ENCODE measurements around the gene AHCY.
"Not testable (repeated sequence)": the region's sequence is repeated elsewhere in the genome, so short reads cannot be mapped to it uniquely, and the experiment has no call there.

The AHCY gene
- total RNA-seq = 12.0 to 125 (median 28.8) reads per million in 9 experiments

DNA sequence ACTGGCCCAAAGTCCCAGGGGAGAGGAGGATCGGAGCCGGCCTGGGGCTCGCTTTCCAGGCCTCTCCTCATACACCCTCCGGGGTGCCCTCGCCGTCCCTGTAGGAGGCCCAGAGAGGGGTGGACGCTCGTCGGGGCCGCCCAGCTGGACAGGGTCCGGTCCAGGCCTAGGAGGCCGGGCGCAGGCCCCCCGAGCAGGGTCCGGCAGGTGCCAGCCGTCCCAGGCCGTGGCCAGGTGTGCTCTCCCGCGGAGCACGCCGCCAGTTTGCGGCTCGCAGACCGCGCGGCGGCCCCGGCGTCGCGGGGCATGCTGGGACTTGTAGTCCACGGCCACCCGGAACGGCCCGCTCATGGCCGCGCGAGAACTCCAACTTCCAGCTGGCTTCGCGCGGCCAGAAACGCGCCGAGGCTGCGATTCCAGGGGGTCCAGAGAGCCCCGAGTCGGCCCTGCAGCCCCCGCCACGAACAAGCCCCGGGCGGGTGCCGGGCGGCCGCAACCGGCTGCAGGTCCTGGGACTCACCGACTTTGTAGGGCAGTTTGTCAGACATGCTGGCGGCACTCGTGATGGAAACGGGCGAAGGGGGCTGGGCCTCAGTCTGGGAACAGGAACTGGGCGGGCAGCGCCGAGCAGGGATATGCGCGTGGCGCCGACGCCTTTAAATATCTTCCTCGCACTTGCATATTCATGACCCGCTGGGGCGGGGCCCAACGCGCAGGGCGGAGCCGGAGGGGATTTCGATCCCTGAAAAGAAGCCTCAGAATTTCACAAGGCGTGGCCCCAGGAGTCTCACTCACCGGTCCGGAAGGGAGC, at the start of gene AHCY:
Gene AHCY, minus strand, starts transcription at position 633 of the 811 bp plus-strand sequence. Its CDS starts 85 bp downstream, at position 548.
- Mint-ChIP-seq H3K4me1 (ENCODE audit: low read depth in 2 of 2) (peaks cover 6 to 10% of the 10 kb centered on the region in 2 donors), H3K27ac (peak within 1 kb of the TSS; percentile 89 to 93), H3K9me3 (no peaks in the 10 kb centered on the region), H3K36me3 (ENCODE audit: insufficient read depth) (no peaks in the 10 kb centered on the region), H3K4me3 (peak within 1 kb of the TSS; percentile 86 to 91), H3K27me3 (no peaks in the 10 kb centered on the region)
- peak; percentile 83 to 87 (median 85) for DNase-seq
- peak; percentile 92 for ATAC-seq (replicated peaks)

DNA sequence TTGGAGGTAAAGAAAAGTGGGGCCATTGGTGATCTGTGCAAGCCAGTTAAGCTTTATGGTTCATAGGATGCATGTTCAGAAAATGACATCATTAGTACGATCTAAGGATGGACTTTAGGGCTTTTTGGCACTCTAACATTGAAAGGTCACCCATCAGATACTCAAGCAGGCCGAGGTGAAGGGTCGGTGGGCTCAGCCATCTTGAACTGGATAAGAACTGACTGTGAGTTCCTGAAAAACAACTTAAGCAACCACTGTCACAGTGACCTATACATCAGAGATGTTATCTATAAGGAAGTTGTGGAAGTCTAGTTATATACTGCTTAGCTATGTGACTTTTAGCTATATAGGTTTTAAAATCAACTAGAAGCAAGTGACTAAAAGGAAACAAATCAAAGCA, 46.9 kb upstream of the AHCY start:
- peak; percentile 82 for ATAC-seq (replicated peaks)
- no peaks in the 10 kb centered on the region for H3K27me3 Mint-ChIP-seq
- no peak overlapping the region for H3K27ac Mint-ChIP-seq
- H3K4me1 Mint-ChIP-seq (ENCODE audit: low read depth in 2 of 2) = peaks cover 2 to 4% of the 10 kb centered on the region in 2 donors
- no peak for DNase-seq
- H3K36me3 Mint-ChIP-seq (ENCODE audit: insufficient read depth) = no peaks in the 10 kb centered on the region
- H3K9me3 Mint-ChIP-seq = no peaks in the 10 kb centered on the region
- H3K4me3 Mint-ChIP-seq = no peak overlapping the region

DNA sequence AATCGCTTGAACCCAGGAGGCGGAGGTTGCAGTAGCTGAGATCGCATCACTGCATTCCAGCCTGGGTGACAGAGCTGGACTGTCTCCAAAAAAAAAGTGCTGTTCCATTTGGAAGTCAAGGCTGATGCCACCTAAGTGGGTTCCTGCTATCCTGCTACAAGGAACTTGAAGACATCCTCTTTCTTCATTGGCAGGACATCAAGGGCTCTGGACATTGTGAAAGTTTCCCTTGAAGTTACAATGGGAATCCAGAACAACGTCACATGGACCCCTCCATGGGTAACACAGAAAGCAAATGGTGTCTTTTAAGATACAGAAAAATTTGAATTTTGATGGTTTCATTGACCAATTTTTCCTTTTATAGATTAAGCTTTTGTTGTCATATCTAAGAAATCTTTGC, 44.4 kb upstream of the AHCY start:
- Mint-ChIP-seq H3K36me3 (ENCODE audit: insufficient read depth) (no peaks in the 10 kb centered on the region), H3K9me3 (no peaks in the 10 kb centered on the region), H3K4me1 (ENCODE audit: low read depth in 2 of 2) (peaks cover 2 to 4% of the 10 kb centered on the region in 2 donors), H3K27me3 (no peaks in the 10 kb centered on the region), H3K27ac (no peak overlapping the region), H3K4me3 (no peak overlapping the region)
- DNase-seq (no peak), ATAC-seq (replicated peaks) (no peak)

DNA sequence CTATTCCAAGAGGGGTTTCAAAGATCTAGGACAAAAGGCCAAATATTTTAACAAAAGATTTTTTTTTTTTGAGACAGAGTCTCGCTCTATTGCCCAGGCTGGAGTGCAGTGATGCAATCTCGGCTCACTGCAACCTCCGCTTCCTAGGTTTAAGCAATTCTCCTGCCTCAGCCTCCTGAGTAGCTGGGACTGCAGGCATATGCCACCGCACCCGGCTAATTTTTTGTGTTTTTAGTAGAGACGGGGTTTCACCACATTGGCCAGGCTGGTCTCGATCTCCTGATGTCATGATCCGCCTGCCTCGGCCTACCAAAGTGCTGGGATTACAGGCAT, 43.3 kb upstream of the AHCY start:
- not testable (repeated sequence) for H3K4me3 Mint-ChIP-seq; H3K9me3 Mint-ChIP-seq; H3K36me3 Mint-ChIP-seq (ENCODE audit: insufficient read depth); DNase-seq; H3K27me3 Mint-ChIP-seq; H3K4me1 Mint-ChIP-seq (ENCODE audit: low read depth in 2 of 2); H3K27ac Mint-ChIP-seq; ATAC-seq (replicated peaks)

DNA sequence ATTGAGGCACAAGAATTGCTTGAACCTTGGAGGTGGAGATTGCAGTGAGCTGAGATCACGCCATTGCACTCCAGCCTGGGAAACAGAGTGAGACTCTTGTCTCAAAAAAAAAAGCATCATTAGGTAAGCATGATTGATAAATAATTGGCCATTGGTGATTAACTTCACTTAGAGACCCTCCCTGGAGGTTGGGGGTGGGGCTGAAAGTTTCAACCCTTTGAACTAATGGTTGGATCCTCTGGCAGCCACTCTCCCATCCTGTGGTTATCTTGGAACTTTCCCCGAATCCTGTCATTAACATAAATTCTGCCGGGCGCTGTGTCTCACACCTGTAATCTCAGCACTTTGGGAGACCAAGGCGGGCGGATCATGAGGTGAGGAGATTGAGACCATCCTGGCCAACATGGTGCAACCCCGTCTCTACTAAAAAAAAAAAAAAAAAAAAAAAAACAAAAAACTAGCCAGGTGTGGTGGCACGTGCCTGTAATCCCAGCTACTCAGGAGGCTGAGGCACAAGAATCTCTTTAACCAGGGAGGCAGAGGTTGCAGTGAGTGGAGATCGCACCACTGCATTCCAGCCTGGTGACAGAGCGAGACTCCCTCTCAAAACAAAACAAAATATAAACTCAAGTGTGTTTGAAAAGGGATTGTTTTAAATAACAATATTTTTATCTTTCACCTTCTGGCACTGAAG, 42.8 kb upstream of the AHCY start:
- not testable (repeated sequence) for H3K27me3 Mint-ChIP-seq; H3K9me3 Mint-ChIP-seq; DNase-seq; ATAC-seq (replicated peaks); H3K36me3 Mint-ChIP-seq (ENCODE audit: insufficient read depth); H3K27ac Mint-ChIP-seq; H3K4me1 Mint-ChIP-seq (ENCODE audit: low read depth in 2 of 2); H3K4me3 Mint-ChIP-seq

DNA sequence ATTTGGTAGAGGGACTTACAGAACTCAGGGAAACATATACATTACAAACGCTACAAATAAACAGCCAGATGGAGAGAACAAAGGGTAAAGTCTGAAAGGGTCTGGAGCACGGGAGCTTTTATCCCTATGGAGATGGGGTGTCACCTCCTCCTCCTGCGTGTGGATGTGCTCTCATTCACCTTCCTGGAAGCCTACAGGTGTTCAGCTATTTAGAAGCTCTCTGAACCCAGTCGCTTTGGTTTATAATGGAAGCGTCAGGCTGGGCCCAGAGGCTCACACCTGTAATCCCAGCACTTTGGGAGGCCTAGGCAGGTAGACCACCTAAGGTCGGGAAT, 42.2 kb upstream of the AHCY start:
- H3K4me1 Mint-ChIP-seq (ENCODE audit: low read depth in 2 of 2) = peaks cover 2 to 4% of the 10 kb centered on the region in 2 donors
- no peak for ATAC-seq (replicated peaks)
- H3K27ac Mint-ChIP-seq = no peak overlapping the region
- no peaks in the 10 kb centered on the region for H3K27me3 Mint-ChIP-seq
- H3K9me3 Mint-ChIP-seq = no peaks in the 10 kb centered on the region
- no peak for DNase-seq
- no peaks in the 10 kb centered on the region for H3K36me3 Mint-ChIP-seq (ENCODE audit: insufficient read depth)
- no peak overlapping the region for H3K4me3 Mint-ChIP-seq

DNA sequence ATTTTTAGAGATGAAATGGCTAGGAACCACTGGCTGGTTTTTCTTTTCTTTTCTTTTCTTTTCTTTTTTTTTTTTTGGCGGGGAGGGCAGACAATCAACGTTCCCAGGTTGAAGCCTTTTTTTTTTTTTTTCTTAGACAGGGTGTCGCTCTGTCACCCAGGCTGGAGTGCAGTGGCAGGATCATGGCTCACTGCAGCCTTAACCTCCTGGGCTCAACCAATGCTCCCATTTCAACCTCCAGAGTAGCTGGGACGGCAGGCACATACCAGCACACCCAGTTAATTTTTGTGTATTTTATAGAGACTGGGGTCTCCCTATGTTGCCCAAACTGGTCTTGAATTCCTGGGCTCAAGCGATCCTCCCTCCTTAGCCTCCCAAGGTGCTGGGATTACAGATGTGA, 41.1 kb upstream of the AHCY start:
- Mint-ChIP-seq H3K4me3 (no peak overlapping the region), H3K9me3 (no peaks in the 10 kb centered on the region), H3K27ac (no peak overlapping the region), H3K27me3 (no peaks in the 10 kb centered on the region), H3K4me1 (ENCODE audit: low read depth in 2 of 2) (peaks cover 3 to 6% of the 10 kb centered on the region in 2 donors), H3K36me3 (ENCODE audit: insufficient read depth) (no peaks in the 10 kb centered on the region)
- DNase-seq (no peak), ATAC-seq (replicated peaks) (no peak)

DNA sequence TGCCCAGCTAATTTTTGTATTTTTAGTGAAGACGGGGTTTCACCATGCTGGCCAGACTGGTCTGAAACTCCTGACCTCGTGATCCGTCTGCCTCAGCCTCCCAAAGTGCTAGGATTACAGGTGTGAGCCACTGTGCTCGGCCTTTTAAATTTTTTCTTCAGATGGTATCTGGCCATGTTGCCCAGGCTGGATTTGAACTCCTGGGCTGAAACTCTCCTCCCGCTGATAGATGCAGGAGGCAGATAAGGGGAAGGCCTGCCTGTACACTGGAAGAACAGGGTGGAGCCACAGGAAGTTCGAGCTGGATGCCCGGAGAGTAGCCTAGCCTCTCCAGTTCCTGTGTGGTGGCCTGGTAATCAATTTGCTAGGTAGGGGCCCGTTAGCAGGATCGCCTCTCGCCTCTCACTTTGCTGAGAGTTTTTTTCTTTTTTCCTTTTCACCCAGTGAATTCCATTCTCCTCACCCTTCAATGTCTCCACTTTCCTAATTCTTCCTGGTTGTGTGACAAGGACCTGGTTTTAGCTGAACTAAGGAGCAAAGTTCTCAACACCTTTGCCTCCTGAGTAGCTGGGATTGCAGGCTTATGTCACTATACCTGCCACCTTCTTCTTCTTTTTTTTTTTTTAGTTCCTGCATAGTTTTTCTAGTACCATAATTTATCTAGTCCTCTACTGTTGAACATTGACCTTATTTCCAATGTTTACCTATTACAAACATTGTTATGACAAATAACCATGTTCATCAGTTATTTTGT, 40.5 kb upstream of the AHCY start:
- no peak overlapping the region for H3K4me3 Mint-ChIP-seq
- H3K9me3 Mint-ChIP-seq = no peaks in the 10 kb centered on the region
- H3K36me3 Mint-ChIP-seq (ENCODE audit: insufficient read depth) = no peaks in the 10 kb centered on the region
- no peaks in the 10 kb centered on the region for H3K27me3 Mint-ChIP-seq
- H3K4me1 Mint-ChIP-seq (ENCODE audit: low read depth in 2 of 2) = peaks cover 3 to 6% of the 10 kb centered on the region in 2 donors
- ATAC-seq (replicated peaks) = no peak
- no peak for DNase-seq
- H3K27ac Mint-ChIP-seq = no peak overlapping the region

DNA sequence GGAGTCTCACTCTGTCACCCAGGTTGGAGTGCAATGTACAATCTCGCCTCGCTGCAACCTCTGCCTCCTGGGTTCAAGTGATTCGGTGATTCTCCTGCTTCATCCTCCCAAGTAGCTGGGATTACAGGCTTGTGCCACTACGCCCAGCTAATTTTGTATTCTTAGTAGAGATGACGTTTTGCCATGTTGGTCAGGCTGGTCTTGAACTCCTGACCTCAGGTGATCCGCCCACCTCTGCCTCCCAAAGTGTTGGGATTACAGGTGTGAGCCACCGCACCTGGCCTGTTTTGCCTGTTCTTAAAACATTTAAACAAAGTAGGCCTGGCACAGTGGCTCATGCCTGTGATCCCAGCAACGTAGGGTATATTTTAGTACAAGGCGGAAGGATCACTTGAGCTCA, 38.0 kb upstream of the AHCY start:
- not testable (repeated sequence) for DNase-seq; H3K27ac Mint-ChIP-seq; H3K4me3 Mint-ChIP-seq; ATAC-seq (replicated peaks); H3K36me3 Mint-ChIP-seq (ENCODE audit: insufficient read depth); H3K9me3 Mint-ChIP-seq; H3K27me3 Mint-ChIP-seq
- peaks cover 15 to 25% of the 10 kb centered on the region in 2 donors for H3K4me1 Mint-ChIP-seq (ENCODE audit: low read depth in 2 of 2)

DNA sequence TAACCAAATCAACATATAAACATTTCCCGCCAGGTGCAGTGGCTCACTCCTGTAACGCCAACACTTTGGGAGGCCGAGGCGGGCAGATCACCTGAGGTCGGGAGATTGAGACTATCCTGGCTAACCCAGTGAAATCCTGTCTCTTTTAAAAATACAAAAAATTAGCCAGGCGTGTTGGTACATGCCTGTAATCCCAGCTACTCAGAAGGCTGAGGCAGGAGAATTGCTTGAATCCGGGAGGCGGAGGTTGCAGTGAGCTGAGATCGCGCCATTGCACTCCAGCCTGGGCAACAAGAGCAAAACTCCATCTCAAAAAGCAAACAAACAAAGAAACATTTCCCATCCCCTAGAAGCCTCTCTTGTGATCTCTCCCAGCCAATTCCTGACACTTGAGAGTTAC, 37.6 kb upstream of the AHCY start:
- ATAC-seq (replicated peaks); DNase-seq; H3K27me3 Mint-ChIP-seq; H3K4me3 Mint-ChIP-seq; H3K36me3 Mint-ChIP-seq (ENCODE audit: insufficient read depth); H3K9me3 Mint-ChIP-seq: not testable (repeated sequence)
- H3K4me1 Mint-ChIP-seq (ENCODE audit: low read depth in 2 of 2) = peaks cover 18 to 29% of the 10 kb centered on the region in 2 donors
- H3K27ac Mint-ChIP-seq = peak overlapping the region in 1 of 2 donors; percentile 92

DNA sequence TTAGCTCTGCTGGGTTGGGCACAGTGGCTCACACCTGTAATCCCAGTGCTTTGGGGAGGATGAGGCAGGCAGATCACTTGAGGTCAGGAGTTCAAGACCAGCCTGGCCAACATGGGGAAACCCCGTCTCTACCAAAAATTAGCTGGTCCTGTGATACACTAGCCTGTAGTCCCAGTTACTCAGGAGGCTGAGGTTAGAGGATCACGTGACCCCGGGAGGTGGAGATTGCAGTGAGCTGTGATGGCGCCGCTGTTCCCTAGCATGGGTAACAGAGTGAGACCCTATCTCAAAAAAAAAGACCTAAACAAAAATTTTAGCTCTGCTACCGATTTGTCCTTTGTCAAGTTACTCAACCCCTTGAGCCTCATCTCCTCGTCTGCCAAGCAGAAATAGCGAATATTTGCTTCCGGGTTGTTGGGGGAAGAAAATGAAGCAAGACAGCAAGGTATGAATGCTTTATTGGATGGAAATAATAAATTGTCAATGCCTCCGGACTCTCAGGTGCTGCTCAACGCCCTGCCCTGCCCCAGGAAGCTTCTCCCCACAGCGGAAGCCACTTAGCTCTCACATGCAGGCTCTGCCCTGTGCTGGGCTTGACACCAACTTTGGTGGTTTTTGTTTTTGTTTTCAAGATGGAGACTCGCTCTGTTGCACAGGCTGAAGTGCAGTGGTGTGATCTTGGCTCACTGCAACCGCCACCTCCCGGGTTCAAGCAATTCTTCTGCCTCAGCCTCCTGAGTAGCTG, 35.0 kb upstream of the AHCY start:
- H3K27ac Mint-ChIP-seq = peak overlapping the region; percentile 84 to 92
- H3K4me3 Mint-ChIP-seq = peak overlapping the region; percentile 66 to 83
- no peaks in the 10 kb centered on the region for H3K27me3 Mint-ChIP-seq
- peaks cover 24 to 41% of the 10 kb centered on the region in 2 donors for H3K4me1 Mint-ChIP-seq (ENCODE audit: low read depth in 2 of 2)
- ATAC-seq (replicated peaks) = peak; percentile 87
- no peaks in the 10 kb centered on the region for H3K9me3 Mint-ChIP-seq
- peak; percentile 42 to 49 (median 47) for DNase-seq
- peaks cover 3% of the 10 kb centered on the region for H3K36me3 Mint-ChIP-seq (ENCODE audit: insufficient read depth)

DNA sequence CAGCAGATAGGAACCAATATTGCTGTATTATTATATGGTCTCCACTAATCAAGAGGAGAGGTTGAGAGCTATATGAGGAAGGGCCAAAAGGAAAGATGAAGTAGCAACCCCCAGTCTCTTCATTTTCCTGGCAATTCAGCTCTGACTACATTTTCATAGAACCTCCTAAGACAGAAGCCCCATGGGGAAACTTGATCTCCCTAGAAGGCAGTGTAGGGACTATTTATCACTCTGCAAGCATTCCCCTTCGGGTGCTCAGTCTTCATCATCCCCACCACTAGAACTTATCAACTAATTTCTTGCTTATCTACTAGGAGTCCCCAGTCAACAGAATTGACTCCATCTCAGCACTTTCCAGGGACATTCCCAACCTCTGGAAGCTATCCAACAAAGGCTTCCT, 34.4 kb upstream of the AHCY start:
- DNase-seq = no peak
- no peak for ATAC-seq (replicated peaks)
- H3K36me3 Mint-ChIP-seq (ENCODE audit: insufficient read depth) = peaks cover 3% of the 10 kb centered on the region
- H3K27me3 Mint-ChIP-seq = no peaks in the 10 kb centered on the region
- H3K9me3 Mint-ChIP-seq = no peaks in the 10 kb centered on the region
- H3K27ac Mint-ChIP-seq = peak overlapping the region; percentile 84 to 92
- H3K4me3 Mint-ChIP-seq = peak overlapping the region; percentile 66 to 83
- H3K4me1 Mint-ChIP-seq (ENCODE audit: low read depth in 2 of 2) = peaks cover 24 to 41% of the 10 kb centered on the region in 2 donors
